ENCODE measurements around the gene TAS2R1.

GRCh38 chr5:9619331-9620092 lies 10.6 kb downstream of the TAS2R1 start:
- TF ChIP-seq CTCF (IDR thresholded peaks at IDR 0.05): no peak
- TF ChIP-seq POLR2A (IDR thresholded peaks at IDR 0.05): no peak

All from breast epithelium (tissue), 3 donors.